ENCODE measurements around the gene DCTD.

Gene DCTD

DNA sequence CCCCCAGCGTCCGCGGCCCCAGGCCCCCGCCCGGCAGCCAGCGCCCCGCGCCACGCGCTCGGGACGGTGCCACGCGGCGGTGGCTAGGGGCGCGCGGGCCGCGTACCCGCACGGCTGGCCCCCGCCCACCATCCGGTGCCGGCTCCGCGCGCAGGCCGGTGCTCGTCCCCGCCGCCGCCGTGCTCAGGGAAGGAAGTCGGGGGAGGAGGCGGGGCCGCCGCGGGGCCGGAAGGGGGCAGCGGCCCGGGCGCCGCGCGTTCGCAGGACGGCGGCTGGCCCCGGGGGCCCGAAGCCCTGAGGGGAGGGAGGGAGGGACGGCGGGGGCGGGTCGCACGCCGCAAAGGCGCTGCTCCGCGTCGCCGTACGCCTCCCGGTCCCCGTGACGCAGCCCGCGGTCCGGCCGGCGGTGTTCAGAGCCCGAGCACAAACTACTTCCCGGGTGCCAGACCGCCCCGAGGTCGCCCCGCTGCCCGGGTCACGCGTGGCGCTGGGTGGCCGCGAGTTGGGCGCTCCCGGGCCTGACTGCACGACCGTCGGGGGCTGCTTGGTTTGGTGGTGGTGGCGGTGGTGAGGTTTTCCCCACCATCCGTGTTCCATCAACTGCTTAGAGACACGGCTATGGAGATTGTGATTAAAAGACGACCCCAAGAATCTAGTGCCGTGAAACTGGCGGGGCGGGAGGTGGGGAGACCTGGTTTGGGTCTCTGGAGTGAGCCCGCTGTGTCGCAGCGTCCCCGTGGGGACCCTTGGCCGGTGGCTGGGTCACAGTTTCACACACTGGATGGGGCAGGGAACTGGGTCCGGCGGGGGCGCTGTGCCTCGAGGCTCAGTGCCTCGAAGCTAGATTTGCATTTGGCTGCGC lies at the start of gene DCTD:
TSS of gene DCTD (minus strand) at position 205 of the 862 bp plus-strand sequence. CDS start 1,818 bp downstream, outside the sequence.
- DNase-seq (ENCODE audit: low read depth in 2 of 2): peak; percentile 61 to 75

- DNase-seq (ENCODE audit: low read depth in 2 of 2): no peak
Observed at GRCh38 chr4:182960746-182961145, 43.6 kb upstream of the DCTD start.

DNA sequence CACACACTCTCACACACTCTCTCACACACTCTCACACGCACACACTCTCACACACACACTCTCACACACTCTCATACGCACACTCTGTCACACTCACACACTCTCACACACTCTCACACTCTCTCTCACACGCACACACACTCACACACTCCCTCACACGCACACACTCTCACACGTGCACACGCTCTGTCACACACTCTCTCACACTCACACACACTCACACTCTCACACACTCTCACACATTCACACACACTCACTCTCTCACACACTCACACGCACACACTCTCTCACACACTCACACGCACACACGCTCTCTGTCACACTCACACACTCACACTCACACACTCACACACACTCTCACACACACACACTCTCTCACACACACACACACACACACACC lies 43.0 kb upstream of the DCTD start:
- no peak for DNase-seq (ENCODE audit: low read depth in 2 of 2)

- no peak for DNase-seq (ENCODE audit: low read depth in 2 of 2)
Observed at GRCh38 chr4:182955411-182955810, 38.2 kb upstream of the DCTD start.

- no peak for DNase-seq (ENCODE audit: low read depth in 2 of 2)
Observed at GRCh38 chr4:182944484-182945213, 27.5 kb upstream of the DCTD start.

DNA sequence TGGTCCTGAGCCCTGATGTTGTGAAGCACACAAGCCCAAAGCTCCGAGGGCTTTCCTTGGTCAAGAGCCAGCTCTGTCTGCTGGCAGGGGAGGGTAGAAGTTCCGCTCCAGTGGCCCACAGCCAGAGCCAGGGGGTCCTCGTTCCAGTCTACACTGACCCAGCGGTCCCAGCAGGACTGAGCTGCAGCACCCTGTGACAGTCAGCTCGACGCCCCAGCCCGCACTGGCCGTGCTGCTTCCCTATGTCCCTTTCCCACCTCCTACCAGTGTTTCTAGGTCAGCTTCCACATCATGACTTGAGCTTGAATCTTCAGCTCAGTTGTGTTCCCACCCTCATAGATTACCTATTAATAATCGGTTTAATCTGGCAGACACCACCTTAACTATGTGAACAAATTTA lies 22.5 kb upstream of the DCTD start:
- DNase-seq (ENCODE audit: low read depth in 2 of 2): no peak

GRCh38 chr4:182938205-182938645 lies 21.0 kb upstream of the DCTD start:
- DNase-seq (ENCODE audit: low read depth in 2 of 2): peak; percentile 60 to 64

- no peak for DNase-seq (ENCODE audit: low read depth in 2 of 2)
Observed at GRCh38 chr4:182937268-182938204, 20.4 kb upstream of the DCTD start.

DNA sequence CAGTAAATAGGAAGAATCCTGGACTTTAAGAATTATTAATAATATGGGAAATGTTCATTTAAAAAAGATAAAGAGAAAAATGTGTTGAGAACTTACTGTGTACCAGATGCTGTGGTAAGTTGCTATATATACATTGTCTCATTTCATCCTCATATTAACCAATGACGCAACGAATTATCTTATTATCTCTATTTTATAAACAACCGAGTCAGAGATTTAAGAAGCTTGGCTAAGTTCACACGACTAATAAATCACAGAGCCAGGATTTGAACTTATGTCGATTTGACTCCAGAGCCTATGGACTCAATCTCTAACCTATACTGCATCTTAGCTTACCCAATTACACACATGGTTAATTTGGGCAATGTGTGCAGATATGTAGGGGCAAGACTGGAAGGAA lies 15.5 kb upstream of the DCTD start:
- DNase-seq (ENCODE audit: low read depth in 2 of 2): no peak

DNA sequence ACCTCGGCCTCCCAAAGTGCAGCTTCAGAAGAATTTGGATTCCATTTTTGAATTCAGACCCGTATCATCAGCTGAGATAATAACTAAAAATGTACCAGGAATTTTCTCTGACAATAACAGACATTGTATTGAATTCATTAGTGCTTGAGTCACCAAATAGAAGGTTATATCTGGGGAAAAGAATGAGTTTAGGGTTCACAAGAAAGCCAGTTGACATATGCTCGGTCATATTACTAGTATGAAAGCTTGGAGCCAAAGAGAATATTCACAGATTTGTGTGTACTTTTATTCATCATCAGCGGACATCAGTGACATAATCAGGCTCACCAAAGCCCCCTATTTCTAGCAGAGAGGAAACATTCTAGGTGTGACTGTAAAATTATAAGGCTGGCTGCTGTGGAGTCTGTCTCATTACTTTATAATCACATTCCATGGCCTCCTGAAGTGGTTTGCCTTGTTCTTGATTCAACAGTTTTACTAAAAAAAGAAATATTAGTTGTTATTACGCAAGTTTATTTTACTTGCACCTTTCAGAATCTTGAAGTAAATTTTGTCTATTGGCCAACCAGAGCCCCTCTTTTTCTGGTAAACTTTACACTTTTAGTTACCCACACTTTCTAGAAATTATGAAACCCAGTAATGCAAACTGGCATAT lies 14.6 kb upstream of the DCTD start:
- no peak for DNase-seq (ENCODE audit: low read depth in 2 of 2)

GRCh38 chr4:182930889-182931288 lies 13.7 kb upstream of the DCTD start:
- DNase-seq (ENCODE audit: low read depth in 2 of 2): no peak

DNA sequence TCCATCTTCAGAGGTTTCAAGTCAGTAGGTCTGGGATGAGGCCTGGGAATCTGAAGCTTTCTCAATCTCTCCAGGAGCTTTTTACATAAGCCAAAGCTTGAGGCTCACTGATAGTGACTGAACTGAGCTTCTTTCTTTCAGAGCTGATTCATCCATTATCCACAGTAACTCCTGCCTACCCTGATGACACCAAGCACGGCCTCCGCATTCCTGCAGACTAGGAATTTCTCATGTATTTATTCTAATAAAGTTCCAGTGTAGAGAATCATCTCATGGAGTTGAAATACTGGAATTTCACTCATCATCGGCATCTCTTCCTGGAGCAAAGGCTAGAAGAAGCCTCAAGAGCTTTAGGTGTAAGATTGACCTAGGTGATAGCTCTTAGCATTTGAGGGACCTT lies 12.1 kb upstream of the DCTD start:
- DNase-seq (ENCODE audit: low read depth in 2 of 2): no peak

DNA sequence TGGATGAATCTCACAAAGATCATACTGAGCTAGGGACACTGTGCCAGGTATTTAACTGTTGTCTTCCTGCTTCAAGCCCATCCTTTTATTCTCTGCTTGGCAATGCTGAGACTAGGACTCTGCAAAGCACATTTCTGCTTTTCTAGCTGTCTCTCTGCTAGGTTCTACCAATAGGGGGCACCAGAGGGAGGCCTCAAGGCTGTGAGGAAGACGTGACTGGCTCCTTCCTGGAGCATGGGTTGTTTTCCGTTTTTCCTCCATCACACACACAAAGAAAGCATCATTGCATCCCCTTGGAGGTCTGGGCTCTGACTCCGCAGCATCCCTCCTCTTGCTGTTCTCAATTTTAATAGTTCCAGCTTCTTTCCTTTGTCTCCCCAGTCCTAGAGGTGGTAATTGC lies 10.9 kb upstream of the DCTD start:
- no peak for DNase-seq (ENCODE audit: low read depth in 2 of 2)

DNA sequence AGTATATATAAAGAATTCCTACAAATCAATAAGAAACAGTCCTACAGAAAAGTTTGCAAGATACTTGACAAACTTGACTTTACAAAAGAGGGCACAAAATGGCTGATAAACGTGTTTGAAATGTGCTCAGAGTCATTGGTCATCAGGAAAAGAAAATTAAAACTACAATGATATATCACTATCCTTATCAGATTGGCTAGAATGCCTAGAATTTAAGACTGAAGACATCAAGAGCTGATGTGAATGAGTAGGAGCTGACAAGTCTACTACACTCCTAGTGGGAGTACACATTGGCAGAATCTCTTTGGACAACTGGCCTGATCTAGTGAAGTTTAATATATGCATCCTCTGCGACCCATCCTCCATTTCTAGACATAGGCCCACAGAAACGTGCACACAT lies 10.3 kb upstream of the DCTD start:
- DNase-seq (ENCODE audit: low read depth in 2 of 2): no peak

- DNase-seq (ENCODE audit: low read depth in 2 of 2): no peak
Observed at GRCh38 chr4:182925855-182926254, 8.7 kb upstream of the DCTD start.

DNA sequence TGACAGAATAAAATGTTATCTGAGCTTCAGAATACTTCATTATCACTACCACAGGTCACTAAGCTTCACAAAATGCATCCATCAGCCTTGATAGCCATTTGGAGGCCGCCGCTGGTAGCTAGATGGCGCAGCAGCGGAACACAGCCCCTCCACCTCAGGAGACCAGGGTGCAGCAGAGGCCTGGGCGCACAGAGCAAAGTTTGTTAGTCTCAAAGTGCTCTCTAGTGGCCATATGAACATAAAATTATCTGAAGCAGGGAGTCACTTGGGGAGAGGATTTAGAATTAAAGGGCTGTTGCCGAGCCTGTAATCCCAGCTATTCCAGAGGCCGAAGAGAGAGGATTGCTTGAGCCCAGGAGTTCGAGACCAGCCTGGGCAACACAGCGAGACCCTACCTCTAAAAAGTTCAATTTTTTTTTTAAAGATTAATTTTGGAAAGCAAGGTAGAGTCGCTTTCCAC lies 8.1 kb upstream of the DCTD start:
- DNase-seq (ENCODE audit: low read depth in 2 of 2): peak; percentile 18 to 52

GRCh38 chr4:182924497-182924896 lies 7.3 kb upstream of the DCTD start:
- DNase-seq (ENCODE audit: low read depth in 2 of 2): no peak

GRCh38 chr4:182923796-182924340 lies 6.7 kb upstream of the DCTD start:
- no peak for DNase-seq (ENCODE audit: low read depth in 2 of 2)

DNA sequence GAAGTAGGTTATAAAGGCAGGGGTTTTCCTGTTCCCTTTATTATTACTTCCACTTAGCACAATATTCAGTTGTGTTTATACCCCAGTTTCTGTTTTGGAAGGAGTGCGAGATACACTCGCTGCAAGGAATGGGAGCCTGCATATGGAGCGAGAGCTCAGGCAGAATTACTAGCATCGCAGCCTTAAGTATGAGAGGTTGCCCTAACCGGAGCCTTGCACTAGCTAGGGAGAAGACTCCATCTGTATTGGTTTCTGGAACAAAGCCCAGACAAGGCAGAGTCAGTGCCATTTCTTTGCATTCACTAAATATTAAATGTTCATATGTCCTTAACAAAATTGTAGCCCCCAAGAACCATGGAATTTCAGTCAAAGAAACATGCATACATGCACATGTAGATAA lies 6.2 kb upstream of the DCTD start:
- DNase-seq (ENCODE audit: low read depth in 2 of 2): no peak

- DNase-seq (ENCODE audit: low read depth in 2 of 2): no peak
Observed at GRCh38 chr4:182922501-182923284, 5.5 kb upstream of the DCTD start.

All from stimulated activated CD4-positive, alpha-beta T cell treated with anti-CD3 and anti-CD28 coated beads, Interleukin-4, amount 100 ng/mL, for 48 hours (primary cell).